Adrenal gland (tissue), 5 donors: ENCODE results near the gene TRIM66.

Experiments
- CTCF ChIP-seq, 6 experiments: fragments of 450-650 bp in 4 of 6; fragments of 200-600 bp in 2 of 6; sonication (generic) in 1 of 6; IDR thresholded peaks; 1 replicate in 5 of 6; 2 replicates in 1 of 6; pipeline versions ENCODE4 v1.5.1 to v1.8.0; 2016 to 2021; ENCODE audit warnings: antibody characterized with exemption in 6 of 6, mild to moderate bottlenecking in 2 of 6, moderate library complexity in 1 of 6
- POLR2A ChIP-seq, 2 donors: fragments of 450-650 bp; IDR thresholded peaks; one replicate each; pipeline ENCODE4 v1.6.1; 2017; ENCODE audit warnings: antibody characterized with exemption in 2 of 2, mild to moderate bottlenecking in 2 of 2, moderate library complexity in 1 of 2
- donor health status: DM: no; HTN: no; CAD: no.

GRCh38 chr11:8574798-8575197, 107.7 kb downstream of the TRIM66 start:
- no peak for TF ChIP-seq CTCF (IDR thresholded peaks at IDR 0.05)
- TF ChIP-seq POLR2A (IDR thresholded peaks at IDR 0.05) = no peak
